Measurements from ENCODE around the gene RPS6KA5.

RPS6KA5 gene

DNA sequence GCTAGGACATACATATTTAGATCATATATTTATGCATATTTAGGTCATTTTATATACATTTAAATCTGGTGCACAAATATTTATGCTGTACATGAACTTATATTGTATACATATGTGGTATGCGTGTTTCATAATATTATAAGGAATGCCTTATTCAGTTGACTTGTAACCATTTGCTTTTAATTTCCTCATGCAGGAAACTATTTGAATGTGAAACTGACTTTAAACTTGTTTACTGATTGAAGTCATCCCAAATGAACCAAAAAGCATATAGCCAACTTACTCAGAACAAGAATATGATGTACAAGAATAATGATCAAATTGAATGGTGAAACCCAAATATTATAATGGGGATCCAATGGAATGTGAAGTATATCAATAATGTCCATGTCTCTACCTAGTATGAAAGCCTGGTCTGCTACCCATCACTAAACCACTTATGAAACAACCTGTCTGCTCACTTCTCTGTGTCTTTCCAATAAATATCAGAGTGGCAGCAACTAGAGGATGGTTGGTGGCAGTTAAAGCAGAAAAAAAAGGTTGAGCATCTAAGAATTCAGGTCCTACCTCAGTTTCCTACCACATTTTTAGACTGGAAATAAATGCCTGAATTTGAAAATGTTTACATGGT is 38.3 kb downstream of the RPS6KA5 start:
- DNase-seq: no peak

DNA sequence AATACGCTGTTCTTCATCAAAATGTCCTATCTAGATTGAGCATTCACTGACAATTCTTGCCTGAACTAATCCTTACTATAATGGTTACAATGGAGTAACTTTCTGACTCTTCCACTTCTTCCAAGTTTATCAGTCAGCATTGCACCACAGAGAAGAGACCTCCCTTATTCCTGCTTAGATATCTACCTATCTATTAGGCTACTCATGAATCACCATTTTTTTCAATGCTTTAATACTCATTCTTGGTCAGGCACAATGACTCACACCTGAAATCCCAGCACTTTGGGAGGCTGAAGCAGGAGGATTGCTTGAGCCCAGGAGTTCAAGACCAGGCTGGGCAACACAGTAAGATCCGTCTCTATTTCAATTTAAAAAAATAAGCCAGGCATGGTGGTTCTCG is 39.3 kb downstream of the RPS6KA5 start:
- DNase-seq: no peak

DNA sequence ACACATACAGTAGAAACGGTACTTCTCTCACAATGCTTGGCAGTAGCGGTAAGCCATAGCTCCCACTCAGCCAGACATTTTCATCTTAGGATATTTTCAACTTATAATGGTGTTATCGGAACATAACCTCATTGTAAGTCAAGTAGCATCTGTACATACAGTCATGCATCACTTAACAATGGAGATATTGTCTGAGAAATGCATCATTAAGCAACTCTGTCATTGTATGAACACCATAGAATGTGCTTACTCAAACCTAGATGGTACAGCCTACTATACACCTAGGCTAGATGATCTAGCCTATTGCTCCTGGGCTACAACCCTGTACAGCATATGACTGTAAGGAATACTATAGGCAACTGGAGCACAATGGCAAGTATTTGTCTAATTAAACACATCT is 40.8 kb downstream of the RPS6KA5 start:
- no peak for DNase-seq

- no peak for DNase-seq
Measured at GRCh38 chr14:91018481-91018880, 42.0 kb downstream of the RPS6KA5 start.

DNA sequence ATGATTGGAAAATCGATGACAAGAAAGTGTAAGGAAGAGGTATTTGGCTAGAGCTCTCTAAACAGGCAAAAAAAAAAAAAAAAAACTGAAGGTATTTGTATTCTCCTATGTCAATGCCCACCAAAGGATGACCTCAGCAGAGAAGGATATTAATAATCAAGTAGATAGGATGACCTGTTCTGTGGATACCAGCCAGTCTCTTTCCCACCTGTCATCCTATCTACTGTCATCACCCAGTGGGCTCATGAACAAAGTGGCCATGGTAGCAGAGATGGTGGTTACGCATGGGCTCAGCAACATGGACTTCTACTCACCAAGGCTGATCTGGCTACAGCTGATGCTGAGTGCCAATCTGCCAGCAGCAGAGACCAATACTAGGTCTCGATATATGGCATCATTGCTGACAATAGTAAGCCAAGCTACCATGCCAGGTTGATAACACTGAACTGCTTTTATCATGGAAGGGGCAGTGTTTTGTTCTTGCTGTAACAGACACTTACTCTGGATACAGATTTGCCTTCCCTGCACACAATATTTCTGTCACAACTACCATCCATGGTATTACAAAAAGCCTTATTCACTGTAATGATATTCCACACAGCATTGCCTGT is 43.5 kb downstream of the RPS6KA5 start:
- DNase-seq: no peak

DNA sequence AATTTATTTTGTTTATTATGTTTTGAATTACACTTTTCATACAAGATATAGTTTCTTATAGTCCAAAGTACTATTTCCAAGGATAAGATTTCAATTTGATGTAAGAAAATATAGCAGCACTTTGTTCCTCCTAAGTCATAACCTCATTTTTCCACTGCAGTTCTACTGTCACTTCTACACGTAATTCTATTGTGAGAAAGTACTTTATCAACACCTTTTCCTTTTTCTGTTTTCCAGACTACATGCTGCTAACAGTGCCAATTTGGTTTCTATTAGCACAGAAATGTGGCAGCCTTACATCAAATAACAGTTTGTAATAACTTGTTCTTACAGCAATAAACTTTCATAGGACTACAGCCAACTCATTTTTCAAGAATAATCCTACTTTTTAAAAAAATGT is 45.0 kb downstream of the RPS6KA5 start:
- DNase-seq: no peak

DNA sequence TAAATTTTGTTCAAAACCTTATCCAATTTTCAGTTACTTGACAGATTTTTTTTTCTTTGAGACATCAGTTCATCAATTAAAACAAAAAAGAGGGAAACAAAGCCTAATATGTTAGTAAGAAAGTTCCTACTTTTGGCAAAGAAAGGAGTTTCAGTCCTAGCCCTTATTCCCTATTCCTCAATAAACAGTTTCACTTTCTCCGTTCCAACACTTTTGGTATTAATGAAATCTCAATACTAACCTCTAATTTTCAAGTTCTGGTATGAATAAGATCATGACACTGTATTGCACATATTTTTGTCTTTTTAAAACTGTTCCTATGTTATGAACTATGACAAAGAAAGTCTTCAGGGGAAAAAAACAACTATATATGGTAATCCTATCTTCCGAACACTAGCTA is 48.4 kb downstream of the RPS6KA5 start:
- DNase-seq: no peak

DNA sequence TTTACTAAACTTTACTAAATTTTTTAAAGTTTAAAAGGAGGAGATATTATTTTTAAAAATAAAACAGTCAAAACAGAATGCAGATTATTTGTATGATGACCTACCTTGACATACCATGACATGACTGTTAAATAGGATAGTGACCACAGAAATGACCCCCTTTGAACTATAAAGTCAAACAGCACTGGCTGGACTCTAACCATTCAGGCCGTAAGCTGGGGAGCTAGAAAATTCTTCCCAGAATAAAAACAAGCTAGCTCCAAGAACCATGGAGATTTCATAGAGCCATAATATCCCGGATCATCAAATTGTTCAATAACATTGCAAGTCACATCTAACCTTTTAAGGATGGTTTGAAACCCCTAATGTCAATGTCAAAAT is 50.3 kb downstream of the RPS6KA5 start:
- DNase-seq: no peak

- peak; percentile 84 for DNase-seq
Measured at GRCh38 chr14:91009501-91010152, 50.8 kb downstream of the RPS6KA5 start.

- peak; percentile 16 for DNase-seq
Measured at GRCh38 chr14:91008759-91009409, 51.6 kb downstream of the RPS6KA5 start.

DNA sequence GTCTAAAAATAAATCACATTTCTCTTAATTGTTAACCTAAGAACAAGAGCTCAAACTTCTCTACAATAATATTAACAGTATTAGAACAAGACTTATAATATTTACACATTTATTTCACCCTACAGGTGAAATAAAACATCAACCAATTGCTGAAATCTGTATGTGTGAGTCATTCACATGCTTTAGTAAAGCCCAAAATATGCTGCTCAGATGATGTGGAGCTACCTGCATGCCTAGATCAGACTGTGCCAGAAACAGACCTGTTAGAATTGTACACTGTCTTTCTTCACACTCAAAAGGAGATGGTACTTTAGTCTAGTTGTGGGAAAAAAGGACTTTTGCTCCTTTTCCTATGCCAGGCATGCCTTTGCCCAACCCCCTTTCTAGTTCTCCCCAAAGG is 54.7 kb downstream of the RPS6KA5 start:
- DNase-seq: no peak

DNA sequence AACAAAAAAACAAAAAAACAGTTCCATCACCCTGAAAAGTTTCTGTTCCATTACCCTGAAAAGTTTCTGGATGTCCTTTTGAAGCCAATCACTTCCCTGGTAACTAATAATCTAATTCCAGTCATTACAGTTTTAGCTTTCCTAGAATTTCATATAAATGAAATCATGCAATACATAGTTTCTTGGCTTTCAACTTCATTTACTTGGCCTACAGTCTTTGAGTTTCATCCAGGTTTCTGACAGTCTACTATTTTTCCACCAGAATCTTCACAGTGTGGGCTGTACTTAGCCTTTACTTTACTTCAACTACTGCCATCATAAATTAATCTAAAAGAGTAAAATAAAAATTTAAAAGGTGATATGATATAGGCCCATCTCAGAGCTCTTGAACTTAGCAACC is 55.5 kb downstream of the RPS6KA5 start:
- no peak for DNase-seq

DNA sequence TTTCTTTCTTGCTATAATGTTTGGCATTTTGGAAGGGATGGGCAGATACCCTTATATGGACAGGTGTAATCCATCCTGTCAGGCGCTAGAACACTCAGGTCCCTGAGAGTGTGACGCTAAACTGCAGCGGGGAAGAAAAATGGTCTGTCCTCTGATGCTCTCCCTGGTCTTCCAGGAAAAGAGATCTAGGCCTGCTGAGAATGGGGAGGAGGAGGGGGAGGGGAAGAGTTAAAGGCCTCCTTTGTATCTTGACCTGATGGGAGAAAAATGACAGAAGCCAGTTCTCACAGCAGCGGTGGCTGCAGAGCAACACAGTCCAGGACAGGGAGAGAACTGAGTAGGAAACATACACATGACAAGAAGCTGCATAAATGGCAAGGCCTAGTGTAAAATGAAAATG is 61.1 kb downstream of the RPS6KA5 start:
- DNase-seq: no peak

GRCh38 chr14:90996967-90997366 is 63.5 kb downstream of the RPS6KA5 start:
- no peak for DNase-seq

GRCh38 chr14:90995785-90996184 is 64.7 kb downstream of the RPS6KA5 start:
- no peak for DNase-seq

GRCh38 chr14:90993792-90994191 is 66.6 kb downstream of the RPS6KA5 start:
- DNase-seq: no peak

DNA sequence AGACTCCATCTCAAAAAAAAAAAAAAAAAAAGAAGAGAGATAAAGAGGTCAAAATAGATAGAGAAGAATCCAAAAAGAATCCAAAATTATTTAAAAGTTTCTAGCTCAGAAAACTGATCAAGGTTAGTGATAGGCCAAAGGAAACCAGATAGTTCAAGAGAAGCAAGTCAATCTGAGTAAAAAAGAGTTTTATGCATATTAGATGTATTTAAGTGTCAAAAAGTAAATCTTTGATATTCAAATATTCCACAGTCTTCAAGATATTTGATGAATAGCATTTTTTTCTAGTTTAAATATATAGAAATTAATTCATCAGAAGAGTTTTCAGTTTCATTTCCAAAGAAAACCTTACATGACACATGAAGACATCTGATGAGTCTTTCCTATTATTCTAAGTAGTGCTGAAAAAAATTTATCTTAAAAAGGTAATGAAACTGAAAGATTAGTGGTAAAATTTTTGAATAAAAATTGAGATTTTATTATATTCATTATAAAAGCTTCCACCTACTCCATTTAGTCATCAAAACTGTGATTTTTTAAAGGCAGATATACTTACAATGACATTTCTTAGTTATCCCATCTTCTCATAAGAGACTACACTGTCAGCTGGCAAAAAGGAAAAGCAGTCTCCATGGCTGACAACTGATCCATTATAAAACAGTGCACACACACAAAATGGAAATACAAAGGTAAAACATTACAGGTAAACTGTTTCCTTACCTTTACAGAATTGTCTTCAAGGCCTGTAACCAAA is 68.6 kb downstream of the RPS6KA5 start:
- DNase-seq: no peak

DNA sequence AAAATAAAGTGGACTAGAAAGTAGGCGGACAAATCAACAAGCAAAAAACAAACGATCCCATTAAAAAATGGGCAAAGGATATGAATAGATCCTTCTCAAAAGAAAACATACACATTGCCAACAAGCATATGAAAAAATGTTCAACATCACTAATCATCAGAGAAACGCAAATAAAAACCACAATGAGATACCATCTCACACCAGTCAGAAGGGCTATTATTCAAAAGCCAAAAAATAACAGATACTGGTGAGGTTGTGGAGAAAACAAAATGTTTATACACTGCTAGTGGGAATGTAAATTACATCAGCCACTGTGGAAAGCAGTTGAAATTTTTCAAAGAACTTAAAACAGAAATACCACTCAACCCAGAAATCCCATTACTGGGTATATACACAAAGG is 70.3 kb downstream of the RPS6KA5 start:
- DNase-seq: no peak

DNA sequence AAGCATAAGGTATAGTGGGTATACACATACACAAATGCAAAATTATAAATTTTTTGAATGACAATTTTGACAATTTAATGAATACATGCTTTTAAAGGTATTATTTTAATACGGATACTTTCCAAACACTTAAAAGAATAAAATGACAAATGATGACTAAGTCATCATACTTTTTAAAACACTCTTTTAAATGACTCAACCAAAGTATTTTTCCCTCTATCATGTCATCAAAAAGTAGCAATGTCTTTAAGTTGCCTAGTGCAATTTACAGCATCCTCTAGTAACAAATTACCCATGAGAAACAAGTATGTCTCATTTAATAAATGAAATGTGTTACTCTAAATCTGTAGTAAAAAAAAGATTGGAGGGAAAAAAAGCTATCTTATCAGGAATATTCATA is 73.3 kb downstream of the RPS6KA5 start:
- no peak for DNase-seq

- no peak for DNase-seq
Measured at GRCh38 chr14:90986510-90986909, 73.9 kb downstream of the RPS6KA5 start.

DNA sequence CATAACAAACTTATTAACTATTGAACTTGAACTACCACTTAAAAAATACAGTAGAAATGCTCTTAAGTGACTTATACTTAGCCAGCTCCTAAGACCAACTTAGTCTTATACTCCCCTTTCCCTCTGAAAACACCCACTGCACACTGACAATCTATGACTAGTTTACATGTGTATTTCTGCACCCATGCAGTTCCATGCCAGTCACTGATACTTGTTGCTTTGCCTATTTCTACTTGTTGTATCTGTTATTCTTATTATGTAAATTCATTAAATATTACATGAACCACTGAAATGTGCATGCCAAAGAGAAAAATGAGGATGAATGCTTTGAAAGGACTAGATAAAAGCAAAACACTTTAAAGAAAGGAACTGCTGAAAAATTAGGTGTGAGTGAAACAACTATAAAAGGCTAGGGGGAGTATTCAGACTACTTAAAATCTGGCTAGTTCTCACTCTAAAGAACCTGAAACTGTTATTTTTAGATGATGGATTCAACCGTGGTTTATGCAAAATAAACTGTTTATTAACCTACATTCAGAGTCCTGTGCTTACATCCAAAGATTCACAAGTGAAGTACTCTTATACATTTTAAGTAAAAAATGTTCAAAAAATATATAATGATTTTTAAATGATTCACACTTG is 74.7 kb downstream of the RPS6KA5 start:
- no peak for DNase-seq

- DNase-seq: no peak
Measured at GRCh38 chr14:90983560-90983959, 76.9 kb downstream of the RPS6KA5 start.

- DNase-seq: no peak
Measured at GRCh38 chr14:90981636-90982035, 78.8 kb downstream of the RPS6KA5 start.
